ENCODE data around the gene NOD2. TPM values are rescaled to one million over a fixed set of nuclear protein-coding genes. Genes with fewer than 3 reads are reported as not detected.

Gene NOD2
- total and polyA plus RNA-seq, 2 experiments from 2014 or later: 0.27 to 0.66 TPM

- no peak for TF ChIP-seq CTCF (conservative IDR thresholded peaks at IDR 0.05; ENCODE audit: low read depth in 2 of 2)
- TF ChIP-seq ZNF331 (CRISPR knock-in tag; IDR thresholded peaks at IDR 0.05; ENCODE audit: low read depth): no peak
- no peak for TF ChIP-seq CREB1 (CRISPR knock-in tag; IDR thresholded peaks at IDR 0.05; ENCODE audit: low read depth)
- no peak for TF ChIP-seq EZH2phosphoT487 (IDR thresholded peaks at IDR 0.05; ENCODE audit: unreplicated experiment)
These were observed 29.1 kb upstream of the NOD2 start (continued) for GRCh38 chr16:50664270-50664669.

- H3K27me3 Mint-ChIP-seq (ENCODE audit: insufficient read depth, low read depth, poor library complexity): peaks cover 3% of the 10 kb centered on the region
- Histone ChIP-seq H3K27me3 (ENCODE audit: insufficient read depth) (0 out of 2 replicates have a peak, but pooled peaks cover 6% of the 10 kb centered on the region), H3K79me2 (replicated peaks; ENCODE audit: insufficient read depth) (no peaks in the 10 kb centered on the region), H3K27ac (ENCODE audit: low read depth) (no peak overlapping the region), H2AFZ (peak overlapping the region; percentile 98), H3K36me3 (ENCODE audit: insufficient read depth) (no peaks in the 10 kb centered on the region), H3F3A (replicated peaks; ENCODE audit: low read depth) (no peaks in the 10 kb centered on the region), H4K20me1 (replicated peaks; ENCODE audit: insufficient read depth) (no peaks in the 10 kb centered on the region), H3K4me1 (ENCODE audit: insufficient read depth) (no peaks in the 10 kb centered on the region), H3K9me2 (ENCODE audit: insufficient read depth) (0 out of 2 replicates have a peak, but pooled peaks cover 2% of the 10 kb centered on the region), H3K4me2 (peak overlapping the region; percentile 78), H3K4me3 (peak overlapping the region; percentile 55)
- peaks cover 10% of the 10 kb centered on the region for H3K4me1 Mint-ChIP-seq
- DNase-seq (ENCODE audit: low spot score) (peak; percentile 92), ATAC-seq (peak; percentile 84)
- TF ChIP-seq CREB1 (CRISPR knock-in tag; IDR thresholded peaks at IDR 0.05; ENCODE audit: low read depth) (no peak), CTCF (conservative IDR thresholded peaks at IDR 0.05; ENCODE audit: low read depth in 2 of 2) (peak; percentile 81 to 87), JUNB (IDR thresholded peaks at IDR 0.05; ENCODE audit: unreplicated experiment) (no peak), EZH2 (IDR thresholded peaks at IDR 0.05; ENCODE audit: low read depth, unreplicated experiment) (no peak), ETS1 (IDR thresholded peaks at IDR 0.05) (no peak)
- H3K36me3 Mint-ChIP-seq (ENCODE audit: low read depth): peaks cover 5% of the 10 kb centered on the region; the same call in 1 of the 3 replicates
- peak overlapping the region; percentile 73 for H3K4me3 Mint-ChIP-seq
- H3K27ac Mint-ChIP-seq: no peak overlapping the region; the same call in 1 of the 2 replicates
- peaks cover 5% of the 10 kb centered on the region; the same call in 2 of the 3 replicates for H3K9me3 Mint-ChIP-seq
These were observed 28.1 kb upstream of the NOD2 start for GRCh38 chr16:50665128-50665878.
